ENCODE data around the gene WFDC2.

- TF ChIP-seq CTCF (tag by site-specific recombination; IDR thresholded peaks at IDR 0.05) (peak; percentile 24; the same call in 1 of the 2 replicates), ZNF350 (tag by site-specific recombination; IDR thresholded peaks at IDR 0.05) (no peak), ZSCAN18 (tag by site-specific recombination; IDR thresholded peaks at IDR 0.05) (no peak), ZNF24 (tag by site-specific recombination; IDR thresholded peaks at IDR 0.05) (no peak), ZBTB26 (tag by site-specific recombination; optimal IDR thresholded peaks at IDR 0.05) (no peak), REST (tag by site-specific recombination; IDR thresholded peaks at IDR 0.05) (no peak)
Measured at GRCh38 chr20:45450097-45450818, 19.3 kb upstream of the WFDC2 start.
